ENCODE data around the gene ELAPOR1. TPM values are rescaled to one million over a fixed set of nuclear protein-coding genes. Genes with fewer than 3 reads are reported as not detected.

The ELAPOR1 gene
- total RNA-seq, 1 donor from 2014 or later: 24.4 TPM

DNA sequence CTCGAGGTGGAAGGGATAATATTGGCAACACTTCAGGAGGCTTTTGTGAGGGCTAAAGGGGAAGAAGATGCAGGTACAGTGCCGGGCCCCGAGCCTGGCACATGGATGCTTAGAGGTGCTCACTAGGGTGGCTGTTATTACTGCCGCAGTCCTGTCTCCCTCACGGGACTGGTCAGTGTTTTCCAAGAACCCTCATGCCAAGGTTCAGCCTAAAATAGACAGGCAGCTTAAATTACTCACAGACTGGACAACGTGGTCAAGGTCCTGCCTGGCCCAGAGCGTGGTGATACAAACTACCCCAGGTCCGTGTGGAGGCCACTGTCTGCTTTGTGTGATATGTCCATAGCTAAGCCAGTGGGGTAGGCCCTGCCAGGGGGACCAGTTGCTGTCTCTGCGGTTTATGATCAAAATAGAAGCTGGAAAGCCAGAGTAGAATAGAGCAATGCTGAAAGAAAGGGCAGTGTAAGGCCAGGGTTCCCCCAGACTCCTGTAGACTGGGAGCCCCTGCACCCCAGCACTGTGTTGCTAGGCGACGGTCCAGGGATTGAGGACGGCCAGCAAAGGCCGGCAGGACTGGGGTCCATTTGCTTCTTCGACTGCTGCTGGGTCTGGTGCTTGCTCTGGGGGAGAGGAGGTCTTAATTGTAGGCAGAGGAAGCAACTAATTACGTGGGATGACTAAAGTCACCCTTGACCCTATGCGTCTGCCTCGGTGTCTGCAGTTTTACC lies 36.1 kb downstream of the ELAPOR1 start:
- H3K4me1 ChIP-seq: no peaks in the 10 kb centered on the region
- H3K9me3 ChIP-seq: no peaks in the 10 kb centered on the region
- TF ChIP-seq, protein P1, sequence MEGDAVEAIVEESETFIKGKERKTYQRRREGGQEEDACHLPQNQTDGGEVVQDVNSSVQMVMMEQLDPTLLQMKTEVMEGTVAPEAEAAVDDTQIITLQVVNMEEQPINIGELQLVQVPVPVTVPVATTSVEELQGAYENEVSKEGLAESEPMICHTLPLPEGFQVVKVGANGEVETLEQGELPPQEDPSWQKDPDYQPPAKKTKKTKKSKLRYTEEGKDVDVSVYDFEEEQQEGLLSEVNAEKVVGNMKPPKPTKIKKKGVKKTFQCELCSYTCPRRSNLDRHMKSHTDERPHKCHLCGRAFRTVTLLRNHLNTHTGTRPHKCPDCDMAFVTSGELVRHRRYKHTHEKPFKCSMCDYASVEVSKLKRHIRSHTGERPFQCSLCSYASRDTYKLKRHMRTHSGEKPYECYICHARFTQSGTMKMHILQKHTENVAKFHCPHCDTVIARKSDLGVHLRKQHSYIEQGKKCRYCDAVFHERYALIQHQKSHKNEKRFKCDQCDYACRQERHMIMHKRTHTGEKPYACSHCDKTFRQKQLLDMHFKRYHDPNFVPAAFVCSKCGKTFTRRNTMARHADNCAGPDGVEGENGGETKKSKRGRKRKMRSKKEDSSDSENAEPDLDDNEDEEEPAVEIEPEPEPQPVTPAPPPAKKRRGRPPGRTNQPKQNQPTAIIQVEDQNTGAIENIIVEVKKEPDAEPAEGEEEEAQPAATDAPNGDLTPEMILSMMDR (IDR thresholded peaks at IDR 0.05): no peak

DNA sequence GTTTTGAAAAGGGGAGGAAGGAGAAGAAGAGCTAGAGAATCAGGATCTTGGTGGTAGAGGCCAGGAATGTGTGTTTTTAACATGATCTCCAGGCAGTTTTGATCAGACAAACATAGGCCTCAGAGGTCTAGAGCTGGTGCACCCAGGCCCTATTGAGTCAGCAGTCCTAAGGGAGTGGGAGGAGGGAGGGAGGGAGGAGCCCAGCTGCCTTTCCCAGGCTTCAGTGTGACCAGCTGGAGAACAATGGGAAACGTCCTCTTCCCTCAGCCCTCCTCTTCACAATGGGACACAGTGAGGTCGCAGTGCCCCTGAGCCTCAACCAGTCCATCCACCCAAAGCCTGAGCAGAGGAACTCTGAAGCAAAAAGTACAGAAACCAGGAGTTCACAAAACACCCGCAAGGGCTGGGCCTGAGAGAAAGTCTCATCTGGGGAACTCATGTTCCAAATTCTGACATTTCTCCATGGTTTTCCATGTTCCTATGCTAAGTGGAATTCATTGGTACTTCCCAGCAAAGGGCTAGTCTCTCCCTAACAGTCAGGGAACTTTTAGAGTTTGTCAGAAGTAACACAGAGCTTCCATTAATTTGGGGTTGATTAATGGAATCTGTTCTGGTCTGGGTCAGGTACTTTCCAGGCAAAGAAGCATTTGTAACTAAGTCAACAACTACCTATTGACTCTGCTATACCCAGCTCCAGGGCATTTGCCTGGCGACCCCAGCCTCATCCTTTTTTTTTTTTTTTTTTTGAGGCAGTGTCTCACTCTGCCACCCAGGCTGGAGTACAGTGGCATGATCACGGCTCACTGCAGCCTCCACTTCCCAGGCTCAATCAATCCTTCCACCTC lies 37.5 kb downstream of the ELAPOR1 start:
- Histone ChIP-seq H3K9me3 (no peaks in the 10 kb centered on the region), H3K36me3 (no peaks in the 10 kb centered on the region), H3K4me3 (no peak overlapping the region), H3K4me1 (no peaks in the 10 kb centered on the region), H3K27ac (no peak overlapping the region), H3K27me3 (ENCODE audit: low read depth) (no peaks in the 10 kb centered on the region)
- ATAC-seq (peak; percentile 70 to 85), DNase-seq (no peak)
- intact Hi-C loops (cut with DNase I): no loop called here
- TF ChIP-seq, protein P1 (IDR thresholded peaks at IDR 0.05): no peak

More for the DNA sequence above, 36.1 kb downstream of the ELAPOR1 start:
- Histone ChIP-seq H3K27me3 (ENCODE audit: low read depth) (no peaks in the 10 kb centered on the region), H3K27ac (no peak overlapping the region), H3K4me3 (no peak overlapping the region), H3K36me3 (no peaks in the 10 kb centered on the region)
- intact Hi-C loops (cut with DNase I): no loop called here
- DNase-seq (no peak), ATAC-seq (no peak)

DNA sequence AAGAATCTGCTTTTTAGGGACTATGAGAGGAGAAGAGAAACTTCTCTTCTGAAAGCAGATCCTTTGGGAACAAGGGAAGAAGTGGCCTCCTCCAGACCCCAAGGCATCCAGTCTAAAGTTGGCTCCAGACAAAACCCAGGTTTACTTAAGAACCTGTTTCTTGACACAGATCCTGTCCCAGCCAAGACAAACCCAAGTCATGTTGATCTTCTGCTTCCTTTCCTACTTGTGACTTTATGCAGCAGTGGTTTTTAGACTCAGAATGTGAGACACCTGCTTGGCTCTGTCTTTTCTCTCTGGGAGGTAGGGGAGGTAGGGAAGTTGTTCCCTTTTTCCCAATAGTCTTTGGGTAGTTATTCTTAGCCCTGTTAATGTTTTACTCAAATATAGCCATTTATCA lies 38.3 kb downstream of the ELAPOR1 start:
- ATAC-seq (peak in 1 of 2 donors; percentile 35), DNase-seq (no peak)
- no peak overlapping the region for H3K4me3 ChIP-seq
- H3K27me3 ChIP-seq (ENCODE audit: low read depth): no peaks in the 10 kb centered on the region
- TF ChIP-seq, protein P1 (IDR thresholded peaks at IDR 0.05): no peak
- no peaks in the 10 kb centered on the region for H3K36me3 ChIP-seq
- no peaks in the 10 kb centered on the region for H3K9me3 ChIP-seq
- H3K27ac ChIP-seq: no peak overlapping the region
- intact Hi-C loops (cut with DNase I): no loop called here
- H3K4me1 ChIP-seq: no peaks in the 10 kb centered on the region

DNA sequence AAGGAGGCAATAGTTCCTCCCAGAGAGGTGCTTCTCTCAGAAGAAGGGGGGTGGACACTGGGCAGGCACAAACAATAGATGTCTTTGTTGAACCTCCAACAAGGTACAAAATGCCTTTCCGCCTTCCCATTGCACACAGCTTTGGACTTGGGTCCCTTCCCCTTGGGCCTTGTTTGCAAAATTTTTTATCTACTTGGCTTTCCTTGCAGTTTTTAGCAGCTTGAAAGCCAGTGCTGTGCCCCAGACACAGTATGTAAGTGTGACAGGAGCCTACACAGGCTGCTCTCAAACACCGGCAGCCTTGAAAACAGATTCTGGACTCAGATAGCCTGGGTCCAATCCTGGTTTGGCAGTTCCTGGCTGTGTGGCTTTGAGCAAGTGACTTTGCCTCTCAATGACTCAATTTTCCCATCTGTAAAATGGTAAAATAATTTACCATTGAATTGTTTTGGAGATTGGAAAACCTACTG lies 43.0 kb downstream of the ELAPOR1 start:
- intact Hi-C loops (cut with DNase I): no loop called here
- TF ChIP-seq, protein P1 (IDR thresholded peaks at IDR 0.05): no peak
- Histone ChIP-seq H3K9me3 (no peaks in the 10 kb centered on the region), H3K36me3 (no peaks in the 10 kb centered on the region), H3K4me1 (peaks cover 6% of the 10 kb centered on the region), H3K27ac (no peak overlapping the region), H3K4me3 (no peak overlapping the region), H3K27me3 (ENCODE audit: low read depth) (no peaks in the 10 kb centered on the region)
- DNase-seq (no peak), ATAC-seq (no peak)

DNA sequence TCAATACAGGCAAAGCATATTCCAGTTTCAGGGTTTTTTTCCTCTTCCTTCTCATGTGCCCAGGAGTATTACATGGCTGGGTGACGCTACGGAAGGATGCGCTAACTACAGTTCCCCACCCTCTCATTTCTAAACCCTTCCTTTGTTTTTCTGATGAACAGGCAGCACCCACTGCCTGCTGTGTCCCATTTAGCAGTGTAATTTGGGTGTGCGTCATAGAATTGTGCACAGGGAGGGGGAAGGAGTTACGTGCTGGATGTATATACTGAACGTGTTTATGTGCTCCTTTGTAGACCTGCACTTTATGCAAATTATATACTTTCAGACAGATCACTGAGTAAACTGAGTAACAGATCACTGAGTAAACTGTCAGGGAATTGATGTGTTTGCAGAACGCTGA lies 44.5 kb downstream of the ELAPOR1 start:
- intact Hi-C loops (cut with DNase I): no loop called here
- no peaks in the 10 kb centered on the region for H3K27me3 ChIP-seq (ENCODE audit: low read depth)
- no peak for ATAC-seq
- H3K36me3 ChIP-seq: no peaks in the 10 kb centered on the region
- TF ChIP-seq, protein P1 (IDR thresholded peaks at IDR 0.05): no peak
- H3K4me3 ChIP-seq: no peak overlapping the region
- no peak for DNase-seq
- H3K4me1 ChIP-seq: peaks cover 21% of the 10 kb centered on the region
- no peaks in the 10 kb centered on the region for H3K9me3 ChIP-seq
- no peak overlapping the region for H3K27ac ChIP-seq
